ENCODE data around the gene MROH2A.

Gene MROH2A

GRCh38 chr2:233821196-233821595, 43.1 kb downstream of the MROH2A start:
- no peak for DNase-seq (ENCODE audit: low read depth)

- no peak for DNase-seq (ENCODE audit: low read depth)
Measured at GRCh38 chr2:233821709-233822100, 43.6 kb downstream of the MROH2A start.

GRCh38 chr2:233822101-233822771, 44.1 kb downstream of the MROH2A start:
- no peak for DNase-seq (ENCODE audit: low read depth)

- DNase-seq (ENCODE audit: low read depth): no peak
Measured at GRCh38 chr2:233822781-233823730, 44.9 kb downstream of the MROH2A start.

DNA sequence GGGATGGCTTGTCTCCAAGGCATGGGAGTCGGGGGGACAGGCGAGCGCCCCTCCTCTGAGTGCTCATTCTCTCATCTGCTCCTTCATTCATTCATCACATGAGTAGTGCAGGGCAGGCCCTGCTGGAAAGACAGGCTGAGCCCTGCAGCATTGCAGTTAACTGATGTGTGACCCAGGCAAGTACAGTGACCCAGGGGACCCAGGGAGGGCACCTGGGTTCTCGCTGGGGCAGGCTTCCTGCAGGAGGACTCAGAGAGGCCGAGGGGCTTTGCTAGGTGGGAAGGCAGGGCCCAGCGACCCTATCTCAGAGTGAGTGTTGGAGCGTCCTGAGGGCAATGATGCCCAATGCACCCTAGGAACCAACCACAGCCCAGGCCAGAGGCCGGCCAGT, 45.6 kb downstream of the MROH2A start:
- DNase-seq (ENCODE audit: low read depth): no peak

GRCh38 chr2:233824373-233824772, 46.2 kb downstream of the MROH2A start:
- DNase-seq (ENCODE audit: low read depth): no peak

- no peak for DNase-seq (ENCODE audit: low read depth)
Measured at GRCh38 chr2:233828546-233829192, 50.5 kb downstream of the MROH2A start.

DNA sequence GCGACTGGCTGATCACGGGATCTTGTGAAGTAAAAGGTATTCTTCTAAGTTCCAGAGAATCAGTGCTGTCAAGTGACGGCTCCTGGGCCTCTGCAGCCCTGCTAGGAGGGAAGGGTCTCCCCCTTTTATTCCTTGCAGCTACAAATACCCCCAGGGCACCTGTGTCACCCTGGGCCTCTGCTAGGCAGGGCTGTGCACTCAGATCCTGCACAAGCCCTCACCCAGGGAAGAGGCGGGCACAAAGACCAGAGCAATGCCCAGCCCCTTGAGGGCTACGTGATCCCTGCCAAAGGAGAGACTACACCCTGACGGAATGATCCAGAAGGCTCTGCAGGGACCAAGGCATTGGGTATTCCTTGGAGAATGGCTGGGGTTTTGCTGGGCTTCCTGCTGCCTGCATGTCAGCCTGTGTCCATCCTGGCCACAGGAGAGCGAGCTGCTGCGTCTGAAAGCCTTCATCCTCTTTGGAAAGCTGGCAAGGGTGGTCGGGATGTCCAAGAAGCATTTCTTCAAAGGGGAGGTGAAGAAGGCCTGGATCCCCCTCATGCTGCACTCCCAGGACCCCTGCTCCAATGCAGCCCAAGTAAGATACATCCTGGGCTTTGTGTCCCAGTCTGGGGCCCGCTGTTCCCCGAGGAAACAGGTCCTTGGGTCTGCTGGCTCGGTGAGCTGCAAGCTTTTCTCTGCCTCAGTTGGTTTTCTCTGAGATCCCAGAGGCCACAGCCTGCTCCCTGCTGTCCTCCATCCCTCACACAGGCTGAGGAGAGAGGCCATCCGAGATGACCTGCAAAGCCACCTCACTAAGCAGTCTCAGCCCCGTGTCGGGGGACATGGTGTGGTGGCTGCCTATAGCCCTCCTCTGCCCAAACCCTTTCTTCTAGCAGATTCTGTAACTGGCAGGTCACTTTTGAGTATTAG, 51.3 kb downstream of the MROH2A start:
- no peak for DNase-seq (ENCODE audit: low read depth)

GRCh38 chr2:233830111-233830802, 52.1 kb downstream of the MROH2A start:
- DNase-seq (ENCODE audit: low read depth): no peak

DNA sequence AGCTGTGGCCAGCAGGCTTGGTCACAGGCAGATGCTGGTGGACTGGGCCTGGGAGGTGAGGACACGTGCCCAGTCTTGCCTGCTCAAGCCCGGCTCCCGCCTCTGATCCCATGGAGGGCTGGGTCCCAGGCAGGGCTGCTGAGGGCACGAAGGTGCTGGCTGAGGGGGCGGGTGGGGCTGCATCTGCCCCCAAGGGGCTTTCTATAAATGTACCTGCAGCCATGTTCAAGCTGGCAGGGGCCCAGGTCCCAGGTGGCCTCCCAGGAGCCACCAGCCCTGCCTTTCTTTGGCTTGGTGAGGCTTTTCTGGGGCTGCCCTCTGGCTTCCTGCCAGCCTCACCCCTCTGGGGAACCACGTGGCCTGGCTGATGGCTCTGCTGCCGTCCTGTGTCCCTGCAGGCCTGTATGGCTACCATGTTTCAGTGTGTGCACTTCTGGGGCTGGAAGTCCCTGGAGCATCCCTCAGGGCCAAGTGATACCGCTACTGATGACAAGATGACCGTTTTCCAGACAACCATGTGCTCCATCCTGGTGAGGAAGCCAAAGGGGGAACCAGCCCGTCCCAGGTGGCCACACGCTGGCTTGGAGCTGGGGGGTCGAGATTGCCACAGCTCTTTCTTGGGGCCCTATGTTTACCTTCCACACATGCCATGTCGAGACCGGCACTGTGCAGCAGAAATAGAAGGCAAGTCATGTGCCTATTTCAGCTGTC, 53.0 kb downstream of the MROH2A start:
- no peak for DNase-seq (ENCODE audit: low read depth)

DNA sequence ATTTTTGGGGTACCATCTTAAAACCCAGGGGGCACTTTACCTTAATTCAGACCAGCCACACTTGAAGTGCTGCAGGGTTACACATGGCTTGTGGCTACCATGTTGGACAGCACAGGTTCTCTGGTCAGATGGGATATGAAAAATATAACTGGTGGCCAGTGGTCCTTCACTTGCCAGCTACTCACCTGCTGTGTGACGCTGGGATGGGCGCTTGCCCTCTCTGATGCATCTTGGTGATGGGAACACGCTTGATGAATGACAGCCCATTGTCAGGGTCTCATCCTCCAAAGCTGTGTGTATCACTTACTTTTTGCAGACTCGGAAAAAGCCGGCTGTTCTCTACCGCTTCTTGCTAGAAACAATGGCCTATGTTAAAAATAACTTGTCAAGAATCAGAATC, 53.7 kb downstream of the MROH2A start:
- DNase-seq (ENCODE audit: low read depth): no peak

DNA sequence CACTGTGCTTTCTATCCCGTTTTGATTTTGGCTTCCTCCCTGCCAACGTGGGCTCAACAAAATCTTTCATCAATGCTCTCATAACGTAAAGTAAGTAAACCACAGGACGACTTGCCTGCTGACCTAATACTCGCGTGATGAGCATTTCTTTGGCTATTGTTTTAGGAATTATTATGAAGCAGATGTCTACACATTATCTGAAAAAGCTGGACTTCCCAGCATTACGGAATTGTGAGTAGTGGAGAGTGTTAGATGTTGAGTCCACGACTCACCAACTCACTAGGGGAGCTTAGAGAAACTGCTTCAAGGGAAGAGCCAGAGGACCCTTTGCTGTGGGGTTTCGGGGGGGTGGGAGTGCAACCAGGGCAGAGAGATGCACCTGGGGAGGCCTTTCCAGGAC, 54.3 kb downstream of the MROH2A start:
- DNase-seq (ENCODE audit: low read depth): no peak

- no peak for DNase-seq (ENCODE audit: low read depth)
Measured at GRCh38 chr2:233832869-233833311, 54.8 kb downstream of the MROH2A start.

DNA sequence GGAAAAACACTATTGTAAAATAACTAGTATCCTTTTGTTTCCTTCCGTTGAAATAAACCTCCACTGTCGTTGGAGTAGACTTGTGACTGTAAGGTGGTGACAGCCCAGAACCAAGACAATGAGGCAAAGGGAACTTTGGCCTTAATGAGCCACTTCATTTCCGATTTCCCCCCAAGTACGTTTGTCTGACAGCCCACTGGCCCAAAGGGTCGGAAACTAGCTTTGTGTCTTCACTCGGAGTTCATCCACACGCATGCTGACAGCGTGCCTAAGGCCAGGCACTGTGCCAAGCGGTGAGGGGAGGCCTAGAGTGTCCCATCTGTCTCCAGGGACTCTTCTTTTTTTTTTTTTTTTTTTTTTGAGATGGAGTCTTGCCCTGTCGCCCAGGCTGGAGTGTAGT, 55.2 kb downstream of the MROH2A start:
- no peak for DNase-seq (ENCODE audit: low read depth)

- no peak for DNase-seq (ENCODE audit: low read depth)
Measured at GRCh38 chr2:233835230-233836186, 57.4 kb downstream of the MROH2A start.

- no peak for DNase-seq (ENCODE audit: low read depth)
Measured at GRCh38 chr2:233836359-233836758, 58.2 kb downstream of the MROH2A start.

DNA sequence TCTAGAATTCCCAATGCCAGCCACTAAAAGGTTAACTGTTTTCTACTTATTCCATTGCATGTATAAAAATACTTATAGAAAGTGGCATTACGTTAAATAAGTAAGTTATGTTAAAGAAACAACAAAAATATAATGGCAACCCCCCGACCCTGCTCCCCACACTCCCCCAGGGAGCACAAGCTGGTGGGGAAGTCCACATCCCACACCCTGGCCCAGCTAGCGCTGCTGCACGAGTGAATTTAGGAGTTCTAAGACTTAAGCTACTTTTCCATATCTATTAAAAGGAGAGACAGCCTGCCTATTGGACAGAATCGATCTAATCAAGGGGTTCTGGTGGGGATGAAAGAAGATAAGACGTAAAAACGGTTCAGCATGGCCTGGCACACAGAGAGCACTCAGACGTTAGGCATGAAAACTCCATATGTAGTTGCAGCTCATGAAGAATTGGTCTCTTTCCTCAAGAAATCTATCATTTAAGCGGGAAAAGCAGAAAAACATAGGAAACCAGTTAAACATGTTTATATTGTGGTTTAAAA, 59.6 kb downstream of the MROH2A start:
- no peak for DNase-seq (ENCODE audit: low read depth)

DNA sequence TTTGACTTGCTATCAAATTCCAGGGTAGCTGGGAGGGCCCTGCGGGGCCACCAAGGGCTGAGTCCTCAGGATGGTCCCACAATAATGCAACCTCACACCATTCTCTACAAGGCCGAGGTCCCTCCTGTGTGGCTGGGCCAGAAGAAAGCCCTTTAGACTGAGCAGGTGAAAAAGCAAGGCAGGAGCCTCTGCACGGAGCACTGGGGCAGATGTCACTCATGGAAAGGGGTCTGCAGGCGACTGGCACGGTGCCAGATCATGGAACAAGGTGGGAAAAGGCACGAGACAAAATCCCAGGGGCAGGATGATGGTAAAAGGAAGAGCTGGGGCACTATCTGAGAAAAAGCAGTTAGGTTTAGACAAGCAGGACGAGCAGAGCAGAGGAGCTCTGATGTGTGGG, 60.1 kb downstream of the MROH2A start:
- DNase-seq (ENCODE audit: low read depth): no peak
